SK-N-SH treated with all-trans-retinoic acid at 6 μM for 48 hours (cell line): ENCODE measurements around the gene PLBD2.

Experiments used
- ARNTL ChIP-seq: fragments of 450-650 bp; formaldehyde crosslinking; IDR thresholded peaks from 2 replicates; pipeline ENCODE4 v1.5.0; 2020; ENCODE audit warnings: low read depth, mild to moderate bottlenecking, moderate library complexity, borderline replicate concordance
- PATZ1 ChIP-seq: fragments of 250-450 bp; sonication (Bioruptor Pico); IDR thresholded peaks from 2 replicates; pipeline ENCODE4 v1.8.0; 2020; ENCODE audit warnings: mild to moderate bottlenecking, moderate library complexity, borderline replicate concordance

- TF ChIP-seq ARNTL (CRISPR knock-in tag) = no peak
- no peak for TF ChIP-seq PATZ1
Measured at GRCh38 chr12:113316155-113316554, 42.2 kb upstream of the PLBD2 start.
